Measurements from ENCODE around the gene MBD3L5.
A peak's percentile ranks its signal among the peaks of the same experiment; 100 is the strongest.
"Not testable (repeated sequence)": the region's sequence is repeated elsewhere in the genome, so short reads cannot be mapped to it uniquely, and the experiment has no call there.

MBD3L5 gene

GRCh38 chr19:7052896-7053295 is 22.5 kb downstream of the MBD3L5 start:
- not testable (repeated sequence) for DNase-seq (ENCODE audit: low read depth in 2 of 2)

GRCh38 chr19:7054635-7055368 is 24.4 kb downstream of the MBD3L5 start:
- DNase-seq (ENCODE audit: low read depth in 2 of 2) = not testable (repeated sequence)

DNA sequence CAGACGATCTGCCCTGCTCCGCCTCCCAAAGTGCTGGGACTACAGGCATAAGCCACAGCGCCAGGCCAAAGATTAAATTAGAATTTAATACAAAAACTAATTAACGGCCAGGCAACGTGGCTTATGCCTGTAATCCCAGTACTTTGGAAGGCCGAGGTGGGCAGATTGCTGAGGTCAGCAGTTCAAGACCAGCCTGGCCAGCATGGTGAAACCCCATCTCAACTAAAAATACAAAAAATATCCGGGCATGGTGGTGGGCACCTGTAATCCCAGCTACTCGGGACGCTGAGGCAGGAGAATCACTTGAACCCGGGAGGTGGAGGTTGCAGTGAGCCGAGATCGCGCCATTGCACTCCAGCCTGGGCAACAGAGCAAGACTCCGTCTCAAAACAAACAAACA is 25.3 kb downstream of the MBD3L5 start:
- not testable (repeated sequence) for DNase-seq (ENCODE audit: low read depth in 2 of 2)

DNA sequence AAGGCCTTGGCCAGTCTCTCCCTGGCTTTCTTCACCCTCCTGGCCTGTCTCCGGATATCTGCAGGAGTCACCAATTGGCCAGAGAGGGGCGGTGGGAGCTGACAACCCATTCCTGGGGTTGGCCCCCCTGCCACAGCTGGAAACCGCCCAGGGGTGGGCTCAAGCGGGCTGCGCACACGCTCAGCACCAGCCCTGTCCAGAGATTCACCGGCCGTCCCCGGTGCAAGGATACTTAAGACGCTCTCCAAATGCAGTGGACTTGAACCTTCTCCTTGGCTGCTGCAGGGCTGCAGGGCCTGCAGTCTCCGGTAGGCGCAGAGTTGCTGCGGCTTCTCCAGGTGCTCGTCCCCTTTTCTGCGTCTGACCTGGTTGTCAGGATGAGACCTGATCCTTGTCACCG is 26.0 kb downstream of the MBD3L5 start:
- not testable (repeated sequence) for DNase-seq (ENCODE audit: low read depth in 2 of 2)

DNA sequence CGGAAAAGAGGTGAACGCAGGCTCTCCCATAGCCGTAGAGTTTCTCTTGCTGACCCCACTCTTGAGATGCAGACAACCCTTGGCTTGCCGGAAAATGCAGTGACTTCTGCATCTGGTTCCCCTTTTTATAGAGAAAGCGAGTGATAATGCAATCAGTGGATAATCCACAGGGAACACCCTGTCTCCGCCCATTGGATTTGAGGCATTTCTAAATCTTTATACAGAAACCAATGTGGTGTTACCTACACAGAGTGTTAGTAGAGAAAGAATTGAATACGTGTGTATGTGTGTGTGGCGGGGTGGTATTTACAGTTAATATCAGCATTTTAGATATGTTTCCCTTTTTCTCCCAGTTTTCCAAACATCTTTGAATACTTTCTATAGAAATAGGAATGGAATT is 28.2 kb downstream of the MBD3L5 start, which contains the start of gene MBD3L3:
Gene MBD3L3, minus strand, starts transcription at position 101 of the 400 bp plus-strand sequence. Its CDS starts 71 bp downstream, at position 30.
- not testable (repeated sequence) for DNase-seq (ENCODE audit: low read depth in 2 of 2)

DNA sequence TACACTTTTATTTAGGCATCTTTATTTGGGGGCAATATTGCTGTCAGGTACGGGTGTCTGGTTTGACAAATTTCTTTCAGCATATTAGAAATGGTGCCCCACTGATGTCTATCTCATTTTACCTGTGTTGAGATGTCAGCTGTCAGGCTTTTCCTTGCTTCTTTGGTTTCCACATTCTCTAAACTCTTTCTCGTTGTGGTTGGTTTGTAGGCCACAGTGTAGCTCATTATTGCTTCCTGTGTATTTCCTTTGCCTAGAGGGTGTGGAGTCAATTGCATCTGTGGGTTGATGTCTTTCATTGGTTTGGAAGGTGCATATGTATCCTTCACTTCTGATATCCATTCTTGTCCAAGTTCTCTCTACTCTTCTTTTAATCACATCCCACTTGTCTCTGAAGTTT is 29.6 kb downstream of the MBD3L5 start:
- not testable (repeated sequence) for DNase-seq (ENCODE audit: low read depth in 2 of 2)

DNA sequence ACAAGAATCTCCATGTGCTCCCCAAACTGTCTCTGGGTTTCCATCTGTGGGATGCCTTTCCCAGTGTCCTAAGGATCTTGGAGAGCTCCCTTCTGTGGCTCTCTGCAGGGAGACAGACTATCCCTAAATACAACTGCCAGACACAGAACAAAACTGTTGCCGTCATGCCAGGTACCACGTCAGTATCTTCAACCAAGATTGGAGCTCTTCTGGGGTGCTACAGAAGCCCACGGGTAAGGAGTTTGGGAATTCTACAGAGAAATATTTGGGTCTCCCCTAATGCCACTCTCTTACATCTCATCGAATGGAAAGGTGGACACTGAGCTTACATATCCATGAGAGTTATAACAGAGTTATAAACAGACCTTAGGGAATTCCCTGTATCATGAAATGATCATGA is 33.0 kb downstream of the MBD3L5 start:
- DNase-seq (ENCODE audit: low read depth in 2 of 2) = no peak

GRCh38 chr19:7063764-7064418 is 33.5 kb downstream of the MBD3L5 start:
- DNase-seq (ENCODE audit: low read depth in 2 of 2) = no peak

GRCh38 chr19:7067122-7067521 is 36.7 kb downstream of the MBD3L5 start:
- DNase-seq (ENCODE audit: low read depth in 2 of 2) = not testable (repeated sequence)

- no peak for DNase-seq (ENCODE audit: low read depth in 2 of 2)
Measured at GRCh38 chr19:7067716-7068115, 37.3 kb downstream of the MBD3L5 start.

DNA sequence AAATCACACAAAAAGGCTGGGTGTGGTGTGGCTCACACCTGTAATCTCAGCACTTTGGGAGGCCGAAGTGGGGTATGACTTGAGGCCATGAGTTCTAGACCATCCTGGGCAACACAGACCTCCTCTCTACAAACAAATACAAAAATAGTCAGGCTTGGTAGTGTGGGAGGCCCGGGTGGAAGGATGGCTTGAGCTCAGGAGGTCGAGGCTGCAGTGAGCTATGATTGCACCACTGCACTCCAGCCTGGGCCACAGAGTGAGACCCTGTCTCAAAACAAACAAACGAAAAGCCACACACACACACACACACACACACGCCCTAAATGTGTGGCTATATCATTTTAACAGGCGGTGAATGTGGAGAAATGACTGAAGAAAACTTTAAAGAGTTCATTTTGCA is 38.2 kb downstream of the MBD3L5 start:
- no peak for DNase-seq (ENCODE audit: low read depth in 2 of 2)

GRCh38 chr19:7069042-7069903 is 38.9 kb downstream of the MBD3L5 start, which contains the start of gene ZNF557:
Gene ZNF557, plus strand, starts transcription at chr19:7069703. Its CDS starts 5,372 bp downstream, at chr19:7075075.
- DNase-seq (ENCODE audit: low read depth in 2 of 2) = peak; percentile 96 to 99

- no peak for DNase-seq (ENCODE audit: low read depth in 2 of 2)
Measured at GRCh38 chr19:7069904-7070226, 39.5 kb downstream of the MBD3L5 start.

GRCh38 chr19:7072541-7072940 is 42.2 kb downstream of the MBD3L5 start:
- DNase-seq (ENCODE audit: low read depth in 2 of 2) = no peak

- no peak for DNase-seq (ENCODE audit: low read depth in 2 of 2)
Measured at GRCh38 chr19:7074705-7075282, 44.4 kb downstream of the MBD3L5 start.

GRCh38 chr19:7076151-7076550 is 45.8 kb downstream of the MBD3L5 start:
- no peak for DNase-seq (ENCODE audit: low read depth in 2 of 2)

DNA sequence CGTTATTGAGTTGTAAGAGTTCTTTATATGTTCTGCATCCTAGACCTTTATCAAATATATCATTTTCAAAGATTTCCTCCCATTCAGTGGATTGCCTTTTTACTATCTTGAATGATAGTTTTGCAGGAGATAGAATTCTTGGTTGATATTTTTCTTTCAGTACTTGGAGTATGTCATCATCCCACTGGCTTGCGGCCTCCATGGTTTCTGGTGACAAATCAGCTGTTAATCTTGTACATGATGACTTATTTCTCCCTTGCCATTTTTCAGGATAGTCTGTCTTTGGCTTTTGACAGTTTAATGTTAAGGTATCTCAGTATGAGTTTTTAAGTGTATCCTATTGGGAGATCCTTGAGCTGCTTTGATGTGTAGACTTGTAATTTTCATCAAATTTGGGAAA is 47.6 kb downstream of the MBD3L5 start:
- no peak for DNase-seq (ENCODE audit: low read depth in 2 of 2)

Data from stimulated activated CD8-positive, alpha-beta memory T cell treated with anti-CD3 and anti-CD28 coated beads, Interleukin-7, amount 100 ng/mL, for 1 hour (primary cell).